PC-3 (cell line): Measurements from ENCODE around the gene TSPAN9. TPM values are rescaled to one million over a fixed set of nuclear protein-coding genes. Genes with fewer than 3 reads are reported as not detected.

ENCODE experiments used
- ATAC-seq: fragments of 200-7000 bp; cut with Tn5 transposase; 2 replicates; pipeline ENCODE4 v1.9.1; 2020; ENCODE audit warnings: mild to moderate bottlenecking, moderate library complexity
- BruUV-seq: library from RNA; stranded (reverse); fragments of 400-500 nt; replicated peaks from 2 replicates; lab custom pipeline; 2021; lab: Mats Ljungman, UMichigan
- CTCF ChIA-PET: fragments of 300-600 bp; sonication (Branson Sonifier 250); formaldehyde crosslinking; loops from one replicate; lab custom pipeline; 2022; ENCODE audit warnings: antibody characterized with exemption; lab: Charles Lee
- POLR2A ChIA-PET: fragments of 300-600 bp; sonication (Branson Sonifier 250); formaldehyde crosslinking; loops from one replicate; lab custom pipeline; 2022; ENCODE audit warnings: antibody characterized with exemption; ENCODE audit not compliant: unreplicated experiment; lab: Charles Lee
- DNase-seq: peaks from one replicate; pipeline ENCODE4 v3.0.0-alpha.2; 2015
- H2AFZ ChIP-seq: fragments of 300-600 bp; sonication (generic); 2 replicates; pipeline ENCODE4 v1.6.0; 2016; ENCODE audit warnings: antibody characterized with exemption, low read length
- H3F3A ChIP-seq: fragments of 300-600 bp; sonication (generic); one replicate; pipeline ENCODE4 v1.6.0; 2017; ENCODE audit warnings: antibody characterized with exemption, low read length, control low read depth, mild to moderate bottlenecking; ENCODE audit not compliant: unreplicated experiment
- H3K27ac ChIP-seq: fragments of 300-600 bp; sonication (generic); 2 replicates; pipeline ENCODE4 v1.5.1; 2016; ENCODE audit warnings: mild to moderate bottlenecking, low read length
- H3K27me3 ChIP-seq: fragments of 300-600 bp; sonication (generic); 2 replicates; pipeline ENCODE4 v1.6.1; 2016; ENCODE audit warnings: low read length, mixed read lengths
- H3K36me3 ChIP-seq: fragments of 300-600 bp; sonication (generic); 2 replicates; pipeline ENCODE4 v1.6.1; 2016; ENCODE audit warnings: low read depth, mixed run types, low read length, mixed read lengths
- H3K4me1 ChIP-seq: fragments of 300-600 bp; sonication (generic); 2 replicates; pipeline ENCODE4 v1.5.1; 2016; ENCODE audit warnings: low read length; ENCODE audit not compliant: insufficient read depth
- H3K4me2 ChIP-seq: fragments of 300-600 bp; sonication (generic); 2 replicates; pipeline ENCODE4 v1.6.0; 2016; ENCODE audit warnings: low read length
- H3K4me3 ChIP-seq: fragments of 300-600 bp; sonication (generic); 2 replicates; pipeline ENCODE4 v1.5.1; 2016; ENCODE audit warnings: mild to moderate bottlenecking, low read length, mixed read lengths
- H3K79me2 ChIP-seq: fragments of 300-600 bp; sonication (generic); 2 replicates; pipeline ENCODE4 v1.6.1; 2017; ENCODE audit warnings: low read length, mixed read lengths
- H3K9ac ChIP-seq: fragments of 300-600 bp; sonication (generic); 2 replicates; pipeline ENCODE4 v1.6.0; 2016; ENCODE audit warnings: mild to moderate bottlenecking, low read length
- H3K9me2 ChIP-seq: fragments of 300-600 bp; sonication (generic); replicated peaks from 2 replicates; pipeline ENCODE4 v1.6.1; 2016; ENCODE audit warnings: mixed run types, low read length, mixed read lengths
- H3K9me3 ChIP-seq: fragments of 300-600 bp; sonication (generic); 2 replicates; pipeline ENCODE4 v1.6.1; 2016; ENCODE audit warnings: low read length, mixed read lengths
- H4K20me1 ChIP-seq: fragments of 300-600 bp; sonication (generic); 2 replicates; pipeline ENCODE4 v1.6.1; 2016; ENCODE audit warnings: low read length, mixed read lengths
- EZH2 ChIP-seq: fragments of 300-600 bp; sonication (generic); IDR thresholded peaks from one replicate; pipeline ENCODE4 v1.6.1; 2017; ENCODE audit warnings: antibody characterized with exemption, mild to moderate bottlenecking, low read length; ENCODE audit not compliant: unreplicated experiment
- EZH2phosphoT487 ChIP-seq: fragments of 300-600 bp; sonication (generic); IDR thresholded peaks from 2 replicates; pipeline ENCODE4 v1.6.1; 2018; ENCODE audit warnings: mild to moderate bottlenecking, antibody characterized with exemption, low read length, borderline replicate concordance
- intact Hi-C: fragments of 100-400 bp; cut with micrococcal nuclease; formaldehyde crosslinking; loops from 2 replicates; pipeline ENCODE4 v1.9.0; 2023
- total RNA-seq: library from RNA; depleted of rRNA; stranded (reverse); fragments of >200 nt; gene quantifications from 2 replicates; pipeline ENCODE4 v1.2.3, GENCODE V29; 2014
- TF ChIP-seq, protein P1 (sequence below): fragments of 300-600 bp; sonication (generic); conservative IDR thresholded peaks from 2 replicates; pipeline ENCODE4 v1.5.1; 2017; ENCODE audit warnings: antibody characterized with exemption, low read depth, mild to moderate bottlenecking, low read length

TSPAN9 gene
- total RNA-seq, 1 experiment from 2014 or later = 6.2 TPM

GRCh38 chr12:3040663-3041544, 36.3 kb upstream of the TSPAN9 start:
- Histone ChIP-seq H3K4me3 (no peak overlapping the region), H3K79me2 (no peaks in the 10 kb centered on the region), H3K9me2 (no peaks in the 10 kb centered on the region), H3K9me3 (no peaks in the 10 kb centered on the region), H3K4me2 (no peak overlapping the region), H3K36me3 (no peaks in the 10 kb centered on the region), H3K27ac (no peak overlapping the region), H2AFZ (no peak overlapping the region), H3K4me1 (no peaks in the 10 kb centered on the region), H4K20me1 (no peaks in the 10 kb centered on the region), H3K9ac (no peak overlapping the region), H3K27me3 (no peaks in the 10 kb centered on the region), H3F3A (no peaks in the 10 kb centered on the region)
- BruUV-seq = no TSS peak
- DNase-seq = no peak
- ChIA-PET CTCF (interaction anchor here (0.5 to 1.0 kb wide), 10 partner anchors 64 to 767 kb away, joined by 3 to 5 read pairs (median 3); partner anchors contain the start of gene TULP3), POLR2A (no interaction called here)
- intact Hi-C loops = loop anchor here (5.0 kb wide), 1 partner anchor 154 kb away; no protein-coding TSS in a partner anchor
- no peak for ATAC-seq
- TF ChIP-seq EZH2 (no peak), EZH2phosphoT487 (no peak)
- TF ChIP-seq, protein P1, sequence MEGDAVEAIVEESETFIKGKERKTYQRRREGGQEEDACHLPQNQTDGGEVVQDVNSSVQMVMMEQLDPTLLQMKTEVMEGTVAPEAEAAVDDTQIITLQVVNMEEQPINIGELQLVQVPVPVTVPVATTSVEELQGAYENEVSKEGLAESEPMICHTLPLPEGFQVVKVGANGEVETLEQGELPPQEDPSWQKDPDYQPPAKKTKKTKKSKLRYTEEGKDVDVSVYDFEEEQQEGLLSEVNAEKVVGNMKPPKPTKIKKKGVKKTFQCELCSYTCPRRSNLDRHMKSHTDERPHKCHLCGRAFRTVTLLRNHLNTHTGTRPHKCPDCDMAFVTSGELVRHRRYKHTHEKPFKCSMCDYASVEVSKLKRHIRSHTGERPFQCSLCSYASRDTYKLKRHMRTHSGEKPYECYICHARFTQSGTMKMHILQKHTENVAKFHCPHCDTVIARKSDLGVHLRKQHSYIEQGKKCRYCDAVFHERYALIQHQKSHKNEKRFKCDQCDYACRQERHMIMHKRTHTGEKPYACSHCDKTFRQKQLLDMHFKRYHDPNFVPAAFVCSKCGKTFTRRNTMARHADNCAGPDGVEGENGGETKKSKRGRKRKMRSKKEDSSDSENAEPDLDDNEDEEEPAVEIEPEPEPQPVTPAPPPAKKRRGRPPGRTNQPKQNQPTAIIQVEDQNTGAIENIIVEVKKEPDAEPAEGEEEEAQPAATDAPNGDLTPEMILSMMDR = no peak

DNA sequence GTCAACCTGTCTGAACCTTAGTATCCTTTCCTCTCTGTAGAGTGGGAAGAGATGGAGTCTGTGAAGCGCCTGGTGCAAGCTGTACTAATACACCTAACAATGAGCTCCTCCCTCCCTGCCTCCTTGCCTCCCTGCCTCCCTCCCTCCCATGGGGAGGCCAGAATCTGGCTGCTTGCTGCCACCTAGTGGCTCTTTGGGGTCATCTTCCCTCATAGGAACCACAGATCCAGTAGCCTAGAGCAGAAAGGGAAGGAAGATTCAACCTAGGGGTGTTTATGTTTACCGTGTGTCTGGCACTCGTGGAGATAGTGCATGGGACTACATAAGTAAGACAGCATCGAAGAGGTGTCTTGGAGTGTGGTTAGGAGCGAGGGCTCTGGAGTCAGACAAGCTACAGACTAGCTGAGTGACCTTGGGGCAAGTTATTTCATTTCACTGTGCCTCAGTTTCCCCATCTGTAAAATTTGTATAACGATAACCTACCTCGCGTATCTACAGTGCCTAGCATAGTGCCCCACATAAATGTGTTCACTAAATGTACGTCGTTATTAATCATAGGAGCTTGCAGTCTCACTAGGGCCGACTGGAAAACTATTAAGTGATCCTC, 35.5 kb upstream of the TSPAN9 start:
- no peak overlapping the region for H2AFZ ChIP-seq
- ChIA-PET POLR2A (no interaction called here), CTCF (interaction anchor here (0.5 to 1.0 kb wide), 10 partner anchors 63 to 766 kb away, joined by 3 to 5 read pairs (median 3); partner anchors contain the start of gene TULP3)
- no peaks in the 10 kb centered on the region for H3K9me2 ChIP-seq
- no peak overlapping the region for H3K9ac ChIP-seq
- no peaks in the 10 kb centered on the region for H3K36me3 ChIP-seq
- TF ChIP-seq EZH2 (no peak), EZH2phosphoT487 (no peak)
- TF ChIP-seq, protein P1 = peak; percentile 64
- DNase-seq (peak; percentile 85), ATAC-seq (peak; percentile 91)
- no peaks in the 10 kb centered on the region; the same call in 1 of the 2 replicates for H3K4me1 ChIP-seq
- no peaks in the 10 kb centered on the region for H3F3A ChIP-seq
- no peaks in the 10 kb centered on the region for H3K9me3 ChIP-seq
- H3K79me2 ChIP-seq = no peaks in the 10 kb centered on the region
- intact Hi-C loops = loop anchor here (5.0 kb wide), 1 partner anchor 154 kb away; no protein-coding TSS in a partner anchor
- no peaks in the 10 kb centered on the region for H4K20me1 ChIP-seq
- BruUV-seq = no TSS peak
- no peaks in the 10 kb centered on the region for H3K27me3 ChIP-seq
- H3K4me2 ChIP-seq = no peak overlapping the region
- no peak overlapping the region for H3K4me3 ChIP-seq
- H3K27ac ChIP-seq = no peak overlapping the region
